Testis (tissue), 3 donors: ENCODE results near the gene KERA. TPM values are rescaled to one million over a fixed set of nuclear protein-coding genes. Genes with fewer than 3 reads are reported as not detected.

Experiments used
- DNase-seq: peaks from one replicate; pipeline ENCODE4 v3.0.0-alpha.2; 2019
- H3K27ac ChIP-seq, 2 donors: fragments of 200-600 bp; sonication (generic); one replicate each; pipeline ENCODE4 v1.5.1; 2019
- H3K27me3 ChIP-seq: fragments of 200-600 bp; sonication (generic); one replicate; pipeline ENCODE4 v1.5.1; 2019
- H3K36me3 ChIP-seq: fragments of 200-600 bp; sonication (generic); one replicate; pipeline ENCODE4 v1.5.1; 2017; ENCODE audit warnings: low read depth; ENCODE audit errors: missing control alignments
- H3K4me1 ChIP-seq: fragments of 200-600 bp; sonication (generic); one replicate; pipeline ENCODE4 v1.5.1; 2019
- H3K4me3 ChIP-seq, 2 donors: fragments of 200-600 bp; sonication (generic); one replicate each; pipeline ENCODE4 v1.5.1; 2017 to 2019
- H3K9me3 ChIP-seq: fragments of 200-600 bp; sonication (generic); one replicate; pipeline ENCODE4 v1.5.1; 2017
- CTCF ChIP-seq, 3 experiments: fragments of 450-650 bp in 2 of 3; fragments of 200-600 bp in 1 of 3; sonication (generic) in 1 of 3; IDR thresholded peaks; one replicate each; pipeline ENCODE4 v1.5.1; 2016 to 2019; ENCODE audit warnings: antibody characterized with exemption in 3 of 3, mild to moderate bottlenecking in 2 of 3, moderate library complexity in 1 of 3
- POLR2A ChIP-seq: fragments of 450-650 bp; IDR thresholded peaks from one replicate; pipeline ENCODE4 v1.6.1; 2017; ENCODE audit warnings: antibody characterized with exemption, mild to moderate bottlenecking, moderate library complexity
- WGBS, 2 donors: methylation state at CpG; one replicate each; pipeline ENCODE4 v1.1.5; 2018; 5-methylcytosine and 5-hydroxymethylcytosine counted together
- intact Hi-C: fragments of 100-400 bp; cut with DNase I; formaldehyde crosslinking; loops from one replicate; pipeline ENCODE4 v1.15.1; 2023; ENCODE audit warnings: low total_unique reads
- polyA plus RNA-seq: library from polyadenylated mRNA; stranded (reverse); fragments of 350-450 nt; fragmentation: Illumina TruSeq; extraction: RNeasy Lipid Tissue Mini Kit (QIAGEN cat#74804); gene quantifications from one replicate; pipeline ENCODE4 v1.2.3, GENCODE V29; 2014; ENCODE audit warnings: low read depth, low replicate concordance; ENCODE audit not compliant: insufficient read depth
- total RNA-seq, 2 donors: library from RNA; depleted of rRNA; stranded (reverse); fragments of >200 nt; gene quantifications; one replicate each; pipeline ENCODE4 v1.2.3, GENCODE V29; 2016

The KERA gene
- total and polyA plus RNA-seq, 3 donors from 2014 or later, result 0.24 TPM; not detected in 2

- Histone ChIP-seq H3K27me3 (no peaks in the 10 kb centered on the region), H3K36me3 (no peaks in the 10 kb centered on the region), H3K4me3 (no peak overlapping the region), H3K9me3 (no peaks in the 10 kb centered on the region), H3K27ac (no peak overlapping the region), H3K4me1 (peaks cover 5% of the 10 kb centered on the region)
- DNase-seq, result no peak
- intact Hi-C loops, result no loop called here
- TF ChIP-seq POLR2A (no peak), CTCF (IDR thresholded peaks at IDR 0.05) (no peak)
Measured at GRCh38 chr12:91103101-91103500, 45.3 kb upstream of the KERA start.

- DNase-seq, result no peak
- peaks cover 5% of the 10 kb centered on the region for H3K4me1 ChIP-seq
- no peak for TF ChIP-seq POLR2A
- no peak for TF ChIP-seq CTCF (IDR thresholded peaks at IDR 0.05)
- no peaks in the 10 kb centered on the region for H3K36me3 ChIP-seq
- H3K27me3 ChIP-seq, result no peaks in the 10 kb centered on the region
- intact Hi-C loops, result no loop called here
- H3K9me3 ChIP-seq, result no peaks in the 10 kb centered on the region
- 74 to 80% methylated on average over 2 of the region's 2 CpGs for WGBS, 2 donors
- H3K27ac ChIP-seq, result no peak overlapping the region
- no peak overlapping the region for H3K4me3 ChIP-seq
Measured at GRCh38 chr12:91100906-91101305, 43.1 kb upstream of the KERA start.

GRCh38 chr12:91099836-91100235, 42.0 kb upstream of the KERA start:
- Histone ChIP-seq H3K4me1 (peaks cover 5% of the 10 kb centered on the region), H3K27ac (no peak overlapping the region), H3K9me3 (no peaks in the 10 kb centered on the region), H3K36me3 (no peaks in the 10 kb centered on the region), H3K4me3 (no peak overlapping the region), H3K27me3 (no peaks in the 10 kb centered on the region)
- intact Hi-C loops, result no loop called here
- TF ChIP-seq CTCF (IDR thresholded peaks at IDR 0.05), result no peak
- no peak for TF ChIP-seq POLR2A
- 83 to 91% methylated on average over 2 of the region's 2 CpGs for WGBS, 2 donors
- DNase-seq, result no peak

GRCh38 chr12:91099341-91099740, 41.5 kb upstream of the KERA start:
- Histone ChIP-seq H3K27me3 (no peaks in the 10 kb centered on the region), H3K4me1 (peaks cover 7% of the 10 kb centered on the region), H3K36me3 (no peaks in the 10 kb centered on the region), H3K4me3 (no peak overlapping the region), H3K9me3 (no peaks in the 10 kb centered on the region), H3K27ac (peak overlapping the region in 1 of 2 donors; percentile 51)
- DNase-seq, result no peak
- intact Hi-C loops, result no loop called here
- TF ChIP-seq POLR2A, result no peak
- no peak for TF ChIP-seq CTCF (IDR thresholded peaks at IDR 0.05)
- WGBS, 2 donors, result 46 to 48% methylated on average over 2 of the region's 2 CpGs

GRCh38 chr12:91098941-91099340, 41.1 kb upstream of the KERA start:
- H3K4me1 ChIP-seq, result peaks cover 7% of the 10 kb centered on the region
- TF ChIP-seq POLR2A (no peak), CTCF (IDR thresholded peaks at IDR 0.05) (no peak)
- peak overlapping the region in 1 of 2 donors; percentile 51 for H3K27ac ChIP-seq
- H3K36me3 ChIP-seq, result no peaks in the 10 kb centered on the region
- intact Hi-C loops, result no loop called here
- DNase-seq, result peak; percentile 41
- no peaks in the 10 kb centered on the region for H3K9me3 ChIP-seq
- WGBS, 2 donors, result 40 to 44% methylated on average over 3 of the region's 3 CpGs
- no peak overlapping the region for H3K4me3 ChIP-seq
- H3K27me3 ChIP-seq, result no peaks in the 10 kb centered on the region
